Natural killer cell (primary cell): Measurements from ENCODE around the gene PPFIA1. TPM values are rescaled to one million over a fixed set of nuclear protein-coding genes. Genes with fewer than 3 reads are reported as not detected.
A peak's percentile ranks its signal among the peaks of the same experiment; 100 is the strongest.

Source experiments
- ATAC-seq, 3 donors: fragments of 150-1000 bp in 2 of 3; fragments of 200-7000 bp in 1 of 3; cut with Tn5 transposase; 1 replicate in 1 of 3; 2 replicates in 2 of 3; pipeline ENCODE4 v1.10.0; 2021; ENCODE audit warnings: mild to moderate bottlenecking in 2 of 3, moderate library complexity in 2 of 3
- DNase-seq, 2 donors: peaks; one replicate each; pipeline versions ENCODE4 v3.0.0 to v3.0.0-alpha.2; 2013 to 2021; ENCODE audit warnings: mixed read lengths in 1 of 2
- H3K27ac ChIP-seq: one replicate; pipeline ENCODE4 v1.5.1; 2013; ENCODE audit warnings: mild to moderate bottlenecking, low read length
- H3K27me3 ChIP-seq: one replicate; pipeline ENCODE4 v1.6.1; 2013; ENCODE audit warnings: low read length; ENCODE audit not compliant: control insufficient read depth, insufficient read depth
- H3K36me3 ChIP-seq: one replicate; pipeline ENCODE4 v1.6.1; 2013; ENCODE audit warnings: low read length; ENCODE audit not compliant: control insufficient read depth, insufficient read depth
- H3K4me1 ChIP-seq: one replicate; pipeline ENCODE4 v1.6.1; 2013; ENCODE audit warnings: low read length; ENCODE audit not compliant: control insufficient read depth, insufficient read depth
- H3K4me3 ChIP-seq: one replicate; pipeline ENCODE4 v1.5.1; 2013; ENCODE audit warnings: low read length
- H3K9me3 ChIP-seq: one replicate; pipeline ENCODE4 v1.6.1; 2013; ENCODE audit warnings: low read length; ENCODE audit not compliant: control insufficient read depth, insufficient read depth
- H3K27ac Mint-ChIP-seq, 2 donors: one replicate each; pipeline ENCODE4 v1.8.0; 2022; ENCODE audit warnings: mild to moderate bottlenecking in 2 of 2, mixed read lengths in 2 of 2, moderate library complexity in 1 of 2
- H3K27me3 Mint-ChIP-seq, 2 donors: one replicate each; pipeline ENCODE4 v1.8.0; 2022; ENCODE audit warnings: low read depth in 2 of 2, mixed read lengths in 2 of 2
- H3K36me3 Mint-ChIP-seq: one replicate; pipeline ENCODE4 v1.8.0; 2022; ENCODE audit warnings: mixed read lengths
- H3K4me1 Mint-ChIP-seq, 2 donors: one replicate each; pipeline ENCODE4 v1.8.0; 2022; ENCODE audit warnings: mixed read lengths in 2 of 2
- H3K4me3 Mint-ChIP-seq: one replicate; pipeline ENCODE4 v1.8.0; 2022; ENCODE audit warnings: mild to moderate bottlenecking, moderate library complexity, mixed read lengths
- H3K9me3 Mint-ChIP-seq, 2 donors: one replicate each; pipeline ENCODE4 v1.8.0; 2022; ENCODE audit warnings: mixed read lengths in 2 of 2
- CTCF ChIP-seq: fragments of 200-600 bp; IDR thresholded peaks from one replicate; pipeline ENCODE4 v1.8.0; 2022; ENCODE audit warnings: antibody characterized with exemption
- WGBS: methylation state at CpG from one replicate; pipeline ENCODE4 v1.1.7; 2013; ENCODE audit warnings: missing lambda C conversion rate; ENCODE audit not compliant: insufficient coverage; 5-methylcytosine and 5-hydroxymethylcytosine counted together
- intact Hi-C: fragments of 100-400 bp; cut with micrococcal nuclease; formaldehyde crosslinking; loops from one replicate; pipeline ENCODE4 v1.14.2; 2022
- total RNA-seq, 4 donors: library from RNA; stranded (reverse); fragments of 120-200 nt in 1 of 4; gene quantifications; one replicate each; pipeline versions ENCODE4 v1.2.3 to v1.2.4, GENCODE V29; 2013 to 2022

The PPFIA1 gene
- total RNA-seq, 3 donors from 2014 or later (not counting 1 experiment from before 2014, with no cell fraction given): 42.1 to 75.4 (median 51.7) TPM

GRCh38 chr11:70268526-70268925, 2.0 kb upstream of the PPFIA1 start:
- Mint-ChIP-seq H3K4me1 (peaks cover 23% of the 10 kb centered on the region in 2 donors), H3K27ac (no peak overlapping the region), H3K9me3 (no peaks in the 10 kb centered on the region), H3K4me3 (peak overlapping the region; percentile 4), H3K27me3 (peaks cover 12% of the 10 kb centered on the region in 2 donors), H3K36me3 (no peaks in the 10 kb centered on the region)
- intact Hi-C loops: no loop called here
- H3K27ac ChIP-seq: no peak overlapping the region
- H3K4me3 ChIP-seq: no peak overlapping the region
- no peak for TF ChIP-seq CTCF
- peaks cover 15% of the 10 kb centered on the region for H3K4me1 ChIP-seq
- 90% methylated on average over 8 of the region's 10 CpGs for WGBS
- no peaks in the 10 kb centered on the region for H3K9me3 ChIP-seq
- DNase-seq (no peak), ATAC-seq (no peak)
- peaks cover 7% of the 10 kb centered on the region for H3K36me3 ChIP-seq
- H3K27me3 ChIP-seq: peaks cover 5% of the 10 kb centered on the region

GRCh38 chr11:70270877-70271648, 573 bp downstream of the PPFIA1 start:
- TF ChIP-seq CTCF: no peak
- Mint-ChIP-seq H3K4me1 (peaks cover 36 to 37% of the 10 kb centered on the region in 2 donors), H3K27me3 (peaks cover 0 to 1% of the 10 kb centered on the region in 2 donors), H3K36me3 (no peaks in the 10 kb centered on the region), H3K9me3 (no peaks in the 10 kb centered on the region), H3K27ac (peak overlapping the region; percentile 81 to 85), H3K4me3 (peak overlapping the region; percentile 95)
- WGBS: 1% methylated on average over 72 of the region's 75 CpGs
- H3K27me3 ChIP-seq: peaks cover 5% of the 10 kb centered on the region
- DNase-seq (peak; percentile 57 to 73), ATAC-seq (peak; percentile 65 to 76 (median 67))
- peaks cover 16% of the 10 kb centered on the region for H3K36me3 ChIP-seq
- H3K9me3 ChIP-seq: no peaks in the 10 kb centered on the region
- H3K27ac ChIP-seq: no peak overlapping the region
- peak overlapping the region; percentile 38 for H3K4me3 ChIP-seq
- intact Hi-C loops: loop anchor here (1.0 kb wide), 1 partner anchor 68 kb away; the partner anchor contains the start of gene FADD
- H3K4me1 ChIP-seq: peaks cover 15% of the 10 kb centered on the region

GRCh38 chr11:70271649-70271953, 1.1 kb downstream of the PPFIA1 start:
- 23% methylated on average over 2 of the region's 2 CpGs for WGBS
- Mint-ChIP-seq H3K4me1 (peaks cover 38% of the 10 kb centered on the region in 2 donors), H3K36me3 (no peaks in the 10 kb centered on the region), H3K9me3 (no peaks in the 10 kb centered on the region), H3K27me3 (no peaks in the 10 kb centered on the region), H3K4me3 (peak overlapping the region; percentile 95), H3K27ac (peak overlapping the region; percentile 81 to 85)
- Histone ChIP-seq H3K4me1 (peaks cover 15% of the 10 kb centered on the region), H3K9me3 (no peaks in the 10 kb centered on the region), H3K27me3 (peaks cover 5% of the 10 kb centered on the region), H3K36me3 (peaks cover 16% of the 10 kb centered on the region), H3K4me3 (peak overlapping the region; percentile 38), H3K27ac (no peak overlapping the region)
- ATAC-seq (no peak), DNase-seq (no peak)
- intact Hi-C loops: no loop called here
- no peak for TF ChIP-seq CTCF
